WTC11 (cell line): ENCODE measurements around the gene RYR2. TPM values are rescaled to one million over a fixed set of nuclear protein-coding genes. Genes with fewer than 3 reads are reported as not detected.

Source experiments
- ATAC-seq: fragments of 200-7000 bp; cut with Tn5 transposase; 2 replicates; pipeline ENCODE4 v1.10.0; 2021; ENCODE audit warnings: mild to moderate bottlenecking, moderate library complexity
- CTCF ChIA-PET: fragments of 300-600 bp; sonication (Branson Sonifier 250); formaldehyde crosslinking; loops from one replicate; lab custom pipeline; 2021; ENCODE audit warnings: antibody characterized with exemption; lab: Charles Lee
- POLR2A ChIA-PET: fragments of 350-600 bp; sonication (Branson Sonifier 250); formaldehyde crosslinking; loops from one replicate; lab custom pipeline; 2021; ENCODE audit warnings: antibody characterized with exemption; lab: Charles Lee
- DNase-seq: peaks from one replicate; pipeline ENCODE4 v3.0.0; 2021; ENCODE audit warnings: low spot score
- H3K27ac Mint-ChIP-seq: 2 replicates; pipeline ENCODE4 v1.8.0; 2021; ENCODE audit warnings: mixed read lengths
- H3K27me3 Mint-ChIP-seq: 2 replicates; pipeline ENCODE4 v1.8.0; 2021; ENCODE audit warnings: low read depth, mild to moderate bottlenecking, moderate library complexity, mixed read lengths
- H3K36me3 Mint-ChIP-seq: 2 replicates; pipeline ENCODE4 v1.8.0; 2021; ENCODE audit warnings: mixed read lengths
- H3K4me1 Mint-ChIP-seq: 2 replicates; pipeline ENCODE4 v1.8.0; 2022; ENCODE audit warnings: mixed read lengths
- H3K4me3 Mint-ChIP-seq: 2 replicates; pipeline ENCODE4 v1.8.0; 2021; ENCODE audit warnings: mild to moderate bottlenecking, moderate library complexity, mixed read lengths
- H3K9me3 Mint-ChIP-seq: 2 replicates; pipeline ENCODE4 v1.8.0; 2021; ENCODE audit warnings: mixed read lengths
- CBFB ChIP-seq: sonication (generic); formaldehyde crosslinking; IDR thresholded peaks from 2 replicates; pipeline ENCODE4 v1.8.1; 2022; ENCODE audit warnings: mild to moderate bottlenecking, low read depth, missing genetic modification reagents
- CREM ChIP-seq: sonication (generic); formaldehyde crosslinking; IDR thresholded peaks from 2 replicates; pipeline ENCODE4 v1.8.1; 2022; ENCODE audit warnings: mild to moderate bottlenecking, missing genetic modification reagents, moderate library complexity
- E2F5 ChIP-seq: sonication (generic); formaldehyde crosslinking; IDR thresholded peaks from 2 replicates; pipeline ENCODE4 v1.8.1; 2022; ENCODE audit warnings: mild to moderate bottlenecking, moderate library complexity, missing genetic modification reagents
- FOXP1 ChIP-seq: sonication (generic); formaldehyde crosslinking; IDR thresholded peaks from 2 replicates; pipeline ENCODE4 v1.8.0; 2022; ENCODE audit warnings: missing genetic modification reagents, mild to moderate bottlenecking, moderate library complexity, borderline replicate concordance
- GABPB1 ChIP-seq: sonication (generic); formaldehyde crosslinking; IDR thresholded peaks from 2 replicates; pipeline ENCODE4 v1.8.1; 2023; ENCODE audit warnings: mild to moderate bottlenecking, missing genetic modification reagents
- GTF2I ChIP-seq: fragments of 250-450 bp; sonication (Bioruptor Pico); conservative IDR thresholded peaks from 2 replicates; pipeline ENCODE4 v1.4.0; 2021; ENCODE audit warnings: mild to moderate bottlenecking
- IRF1 ChIP-seq: sonication (generic); formaldehyde crosslinking; IDR thresholded peaks from 2 replicates; pipeline ENCODE4 v1.8.0; 2023; ENCODE audit warnings: missing genetic modification reagents
- JAZF1 ChIP-seq: fragments of 250-450 bp; sonication (Bioruptor Pico); IDR thresholded peaks from 2 replicates; pipeline ENCODE4 v1.9.0; 2021; ENCODE audit warnings: moderate library complexity, mild to moderate bottlenecking, inconsistent platforms
- KAT7 ChIP-seq: sonication (generic); formaldehyde crosslinking; IDR thresholded peaks from 2 replicates; pipeline ENCODE4 v1.8.1; 2023; ENCODE audit warnings: missing genetic modification reagents, mild to moderate bottlenecking, borderline replicate concordance
- PRDM15 ChIP-seq: sonication (generic); formaldehyde crosslinking; IDR thresholded peaks from 2 replicates; pipeline ENCODE4 v1.8.0; 2022; ENCODE audit warnings: missing genetic modification reagents
- SMAD4 ChIP-seq: sonication (generic); formaldehyde crosslinking; IDR thresholded peaks from 2 replicates; pipeline ENCODE4 v1.8.0; 2022; ENCODE audit warnings: mild to moderate bottlenecking, missing genetic modification reagents
- USF1 ChIP-seq: sonication (generic); formaldehyde crosslinking; IDR thresholded peaks from 2 replicates; pipeline ENCODE4 v1.8.0; 2022; ENCODE audit warnings: mild to moderate bottlenecking, missing genetic modification reagents
- ZNF416 ChIP-seq: fragments of 250-450 bp; sonication (Bioruptor Pico); IDR thresholded peaks from 2 replicates; pipeline ENCODE4 v1.9.0; 2021; ENCODE audit warnings: mild to moderate bottlenecking, inconsistent platforms
- ZNF423 ChIP-seq: fragments of 250-450 bp; sonication (Bioruptor Pico); IDR thresholded peaks from 2 replicates; pipeline ENCODE4 v2.1.2; 2022; ENCODE audit warnings: mild to moderate bottlenecking, moderate library complexity
- ZSCAN18 ChIP-seq: fragments of 250-450 bp; sonication (Bioruptor Pico); IDR thresholded peaks from 2 replicates; pipeline ENCODE4 v2.1.2; 2022; ENCODE audit warnings: mild to moderate bottlenecking, moderate library complexity
- total RNA-seq: library from RNA; stranded (reverse); gene quantifications from 3 replicates; pipeline ENCODE4 v1.2.3, GENCODE V29; 2021
- TF ChIP-seq, protein P1 (sequence below): sonication (generic); formaldehyde crosslinking; IDR thresholded peaks from 2 replicates; pipeline ENCODE4 v1.8.1; 2023; ENCODE audit warnings: mild to moderate bottlenecking, missing genetic modification reagents
- TF ChIP-seq, protein P2 (sequence below): sonication (generic); formaldehyde crosslinking; IDR thresholded peaks from 2 replicates; pipeline ENCODE4 v1.8.0; 2022; ENCODE audit warnings: mild to moderate bottlenecking, missing genetic modification reagents
- TF ChIP-seq, protein P3 (sequence below): sonication (generic); formaldehyde crosslinking; IDR thresholded peaks from 2 replicates; pipeline ENCODE4 v1.8.1; 2022; ENCODE audit warnings: low read depth, missing genetic modification reagents, borderline replicate concordance
- TF ChIP-seq, protein P4 (sequence below): sonication (generic); formaldehyde crosslinking; IDR thresholded peaks from 2 replicates; pipeline ENCODE4 v1.8.1; 2022; ENCODE audit warnings: low read depth, mild to moderate bottlenecking, moderate library complexity, missing genetic modification reagents, borderline replicate concordance
- TF ChIP-seq, protein P5 (sequence below): sonication (generic); formaldehyde crosslinking; conservative IDR thresholded peaks from 2 replicates; pipeline ENCODE4 v1.8.1; 2023; ENCODE audit warnings: mild to moderate bottlenecking, low read depth, missing genetic modification reagents, moderate library complexity

RYR2 gene
- total RNA-seq, 1 experiment from 2014 or later, result 7.9 TPM

DNA sequence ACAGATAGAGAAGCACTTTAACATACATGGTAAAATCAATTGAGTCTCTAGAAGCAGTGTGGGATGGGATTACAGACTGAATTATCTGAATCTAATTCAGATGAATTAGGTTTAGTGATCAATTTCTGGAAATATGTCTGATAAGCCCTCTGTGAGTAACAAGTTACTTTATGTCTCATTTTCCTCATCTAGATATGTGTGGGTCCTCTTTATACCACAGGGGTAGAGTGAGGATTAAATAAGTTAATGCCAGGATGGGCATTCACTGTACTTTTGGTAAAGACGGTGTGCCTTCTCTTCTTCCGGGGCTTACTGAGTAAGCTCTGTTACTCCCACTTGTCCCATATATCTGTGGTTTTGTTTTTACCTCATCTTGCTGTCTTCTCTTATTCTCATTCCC lies 225.8 kb downstream of the RYR2 start (continued):
- TF ChIP-seq ZSCAN18 (CRISPR knock-in tag) (no peak), ZNF416 (CRISPR knock-in tag) (no peak), CBFB (CRISPR knock-in tag) (no peak), JAZF1 (CRISPR knock-in tag) (no peak)
- TF ChIP-seq, protein P1, sequence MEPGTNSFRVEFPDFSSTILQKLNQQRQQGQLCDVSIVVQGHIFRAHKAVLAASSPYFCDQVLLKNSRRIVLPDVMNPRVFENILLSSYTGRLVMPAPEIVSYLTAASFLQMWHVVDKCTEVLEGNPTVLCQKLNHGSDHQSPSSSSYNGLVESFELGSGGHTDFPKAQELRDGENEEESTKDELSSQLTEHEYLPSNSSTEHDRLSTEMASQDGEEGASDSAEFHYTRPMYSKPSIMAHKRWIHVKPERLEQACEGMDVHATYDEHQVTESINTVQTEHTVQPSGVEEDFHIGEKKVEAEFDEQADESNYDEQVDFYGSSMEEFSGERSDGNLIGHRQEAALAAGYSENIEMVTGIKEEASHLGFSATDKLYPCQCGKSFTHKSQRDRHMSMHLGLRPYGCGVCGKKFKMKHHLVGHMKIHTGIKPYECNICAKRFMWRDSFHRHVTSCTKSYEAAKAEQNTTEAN (CRISPR knock-in tag), result no peak

DNA sequence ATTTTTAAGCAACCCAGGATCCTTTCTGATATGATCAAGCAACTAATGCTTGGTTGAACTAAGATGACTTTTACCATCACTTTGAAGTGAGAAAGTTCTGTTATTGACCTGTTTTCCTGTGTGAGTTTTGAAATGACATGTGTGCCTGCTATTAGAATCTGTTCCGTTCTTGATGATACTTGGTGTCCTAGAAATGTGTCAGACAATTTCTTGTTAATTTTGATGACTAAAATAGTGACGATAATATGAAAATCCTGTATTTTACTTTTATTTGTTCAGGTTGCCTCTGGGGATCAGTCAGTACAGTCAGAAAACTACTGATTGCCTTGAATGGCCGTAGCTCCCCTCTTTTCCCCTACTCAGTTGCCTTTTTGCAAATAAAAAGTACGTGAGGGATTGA lies 228.0 kb downstream of the RYR2 start:
- no peak for DNase-seq
- H3K36me3 Mint-ChIP-seq, result no peaks in the 10 kb centered on the region
- TF ChIP-seq ZNF423 (CRISPR knock-in tag), result no peak
- no peak for TF ChIP-seq USF1 (CRISPR knock-in tag)
- TF ChIP-seq, protein P2, sequence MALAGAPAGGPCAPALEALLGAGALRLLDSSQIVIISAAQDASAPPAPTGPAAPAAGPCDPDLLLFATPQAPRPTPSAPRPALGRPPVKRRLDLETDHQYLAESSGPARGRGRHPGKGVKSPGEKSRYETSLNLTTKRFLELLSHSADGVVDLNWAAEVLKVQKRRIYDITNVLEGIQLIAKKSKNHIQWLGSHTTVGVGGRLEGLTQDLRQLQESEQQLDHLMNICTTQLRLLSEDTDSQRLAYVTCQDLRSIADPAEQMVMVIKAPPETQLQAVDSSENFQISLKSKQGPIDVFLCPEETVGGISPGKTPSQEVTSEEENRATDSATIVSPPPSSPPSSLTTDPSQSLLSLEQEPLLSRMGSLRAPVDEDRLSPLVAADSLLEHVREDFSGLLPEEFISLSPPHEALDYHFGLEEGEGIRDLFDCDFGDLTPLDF (CRISPR knock-in tag), result no peak
- TF ChIP-seq, protein P3, sequence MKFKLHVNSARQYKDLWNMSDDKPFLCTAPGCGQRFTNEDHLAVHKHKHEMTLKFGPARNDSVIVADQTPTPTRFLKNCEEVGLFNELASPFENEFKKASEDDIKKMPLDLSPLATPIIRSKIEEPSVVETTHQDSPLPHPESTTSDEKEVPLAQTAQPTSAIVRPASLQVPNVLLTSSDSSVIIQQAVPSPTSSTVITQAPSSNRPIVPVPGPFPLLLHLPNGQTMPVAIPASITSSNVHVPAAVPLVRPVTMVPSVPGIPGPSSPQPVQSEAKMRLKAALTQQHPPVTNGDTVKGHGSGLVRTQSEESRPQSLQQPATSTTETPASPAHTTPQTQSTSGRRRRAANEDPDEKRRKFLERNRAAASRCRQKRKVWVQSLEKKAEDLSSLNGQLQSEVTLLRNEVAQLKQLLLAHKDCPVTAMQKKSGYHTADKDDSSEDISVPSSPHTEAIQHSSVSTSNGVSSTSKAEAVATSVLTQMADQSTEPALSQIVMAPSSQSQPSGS (CRISPR knock-in tag), result no peak
- TF ChIP-seq, protein P4, sequence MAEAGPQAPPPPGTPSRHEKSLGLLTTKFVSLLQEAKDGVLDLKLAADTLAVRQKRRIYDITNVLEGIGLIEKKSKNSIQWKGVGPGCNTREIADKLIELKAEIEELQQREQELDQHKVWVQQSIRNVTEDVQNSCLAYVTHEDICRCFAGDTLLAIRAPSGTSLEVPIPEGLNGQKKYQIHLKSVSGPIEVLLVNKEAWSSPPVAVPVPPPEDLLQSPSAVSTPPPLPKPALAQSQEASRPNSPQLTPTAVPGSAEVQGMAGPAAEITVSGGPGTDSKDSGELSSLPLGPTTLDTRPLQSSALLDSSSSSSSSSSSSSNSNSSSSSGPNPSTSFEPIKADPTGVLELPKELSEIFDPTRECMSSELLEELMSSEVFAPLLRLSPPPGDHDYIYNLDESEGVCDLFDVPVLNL, result no peak
- no peak for TF ChIP-seq PRDM15 (CRISPR knock-in tag)
- no peak for TF ChIP-seq GTF2I
- TF ChIP-seq, protein P5, sequence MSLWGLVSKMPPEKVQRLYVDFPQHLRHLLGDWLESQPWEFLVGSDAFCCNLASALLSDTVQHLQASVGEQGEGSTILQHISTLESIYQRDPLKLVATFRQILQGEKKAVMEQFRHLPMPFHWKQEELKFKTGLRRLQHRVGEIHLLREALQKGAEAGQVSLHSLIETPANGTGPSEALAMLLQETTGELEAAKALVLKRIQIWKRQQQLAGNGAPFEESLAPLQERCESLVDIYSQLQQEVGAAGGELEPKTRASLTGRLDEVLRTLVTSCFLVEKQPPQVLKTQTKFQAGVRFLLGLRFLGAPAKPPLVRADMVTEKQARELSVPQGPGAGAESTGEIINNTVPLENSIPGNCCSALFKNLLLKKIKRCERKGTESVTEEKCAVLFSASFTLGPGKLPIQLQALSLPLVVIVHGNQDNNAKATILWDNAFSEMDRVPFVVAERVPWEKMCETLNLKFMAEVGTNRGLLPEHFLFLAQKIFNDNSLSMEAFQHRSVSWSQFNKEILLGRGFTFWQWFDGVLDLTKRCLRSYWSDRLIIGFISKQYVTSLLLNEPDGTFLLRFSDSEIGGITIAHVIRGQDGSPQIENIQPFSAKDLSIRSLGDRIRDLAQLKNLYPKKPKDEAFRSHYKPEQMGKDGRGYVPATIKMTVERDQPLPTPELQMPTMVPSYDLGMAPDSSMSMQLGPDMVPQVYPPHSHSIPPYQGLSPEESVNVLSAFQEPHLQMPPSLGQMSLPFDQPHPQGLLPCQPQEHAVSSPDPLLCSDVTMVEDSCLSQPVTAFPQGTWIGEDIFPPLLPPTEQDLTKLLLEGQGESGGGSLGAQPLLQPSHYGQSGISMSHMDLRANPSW (CRISPR knock-in tag), result no peak
- TF ChIP-seq E2F5 (CRISPR knock-in tag), result no peak
- TF ChIP-seq GABPB1, result no peak
- no peak for TF ChIP-seq IRF1 (CRISPR knock-in tag)
- TF ChIP-seq SMAD4 (CRISPR knock-in tag), result no peak
- TF ChIP-seq FOXP1 (CRISPR knock-in tag), result no peak
- no peak for TF ChIP-seq CREM (CRISPR knock-in tag)
- no peak for TF ChIP-seq KAT7 (CRISPR knock-in tag)
- no peaks in the 10 kb centered on the region for H3K4me1 Mint-ChIP-seq
- H3K9me3 Mint-ChIP-seq, result no peaks in the 10 kb centered on the region
- H3K4me3 Mint-ChIP-seq, result no peak overlapping the region
- no peaks in the 10 kb centered on the region for H3K27me3 Mint-ChIP-seq
- peak overlapping the region; percentile 12; the same call in 1 of the 2 replicates for H3K27ac Mint-ChIP-seq
- POLR2A ChIA-PET, result no interaction called here
- ATAC-seq, result no peak
- CTCF ChIA-PET, result no interaction called here
